GM13977 (cell line): ENCODE data around the gene B3GALT5.

Experiments
- DNase-seq: peaks from one replicate; pipeline ENCODE4 v3.0.0; 2012; ENCODE audit warnings: low spot score
- in situ Hi-C: fragments of 300-500 bp; cut with MboI; formaldehyde crosslinking; loops from one replicate; pipeline ENCODE4 v1.12.0; 2022; ENCODE audit warnings: low sequenced_read_pairs, low pct_unique_long_range_greater_than_20kb, mixed read lengths, inconsistent platforms; ENCODE audit not compliant: unreplicated experiment
- TF ChIP-seq, protein P1 (sequence below): IDR thresholded peaks from 2 replicates; pipeline ENCODE4 v1.5.1; 2012; ENCODE audit warnings: mild to moderate bottlenecking, control low read depth; ENCODE audit not compliant: insufficient read depth; ENCODE audit errors: extremely low read depth, missing control alignments

The B3GALT5 gene

GRCh38 chr21:39620856-39621255 is 8.1 kb downstream of the B3GALT5 start:
- DNase-seq, result no peak
- TF ChIP-seq, protein P1, sequence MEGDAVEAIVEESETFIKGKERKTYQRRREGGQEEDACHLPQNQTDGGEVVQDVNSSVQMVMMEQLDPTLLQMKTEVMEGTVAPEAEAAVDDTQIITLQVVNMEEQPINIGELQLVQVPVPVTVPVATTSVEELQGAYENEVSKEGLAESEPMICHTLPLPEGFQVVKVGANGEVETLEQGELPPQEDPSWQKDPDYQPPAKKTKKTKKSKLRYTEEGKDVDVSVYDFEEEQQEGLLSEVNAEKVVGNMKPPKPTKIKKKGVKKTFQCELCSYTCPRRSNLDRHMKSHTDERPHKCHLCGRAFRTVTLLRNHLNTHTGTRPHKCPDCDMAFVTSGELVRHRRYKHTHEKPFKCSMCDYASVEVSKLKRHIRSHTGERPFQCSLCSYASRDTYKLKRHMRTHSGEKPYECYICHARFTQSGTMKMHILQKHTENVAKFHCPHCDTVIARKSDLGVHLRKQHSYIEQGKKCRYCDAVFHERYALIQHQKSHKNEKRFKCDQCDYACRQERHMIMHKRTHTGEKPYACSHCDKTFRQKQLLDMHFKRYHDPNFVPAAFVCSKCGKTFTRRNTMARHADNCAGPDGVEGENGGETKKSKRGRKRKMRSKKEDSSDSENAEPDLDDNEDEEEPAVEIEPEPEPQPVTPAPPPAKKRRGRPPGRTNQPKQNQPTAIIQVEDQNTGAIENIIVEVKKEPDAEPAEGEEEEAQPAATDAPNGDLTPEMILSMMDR, result no peak
- in situ Hi-C loops, result no loop called here

- DNase-seq, result no peak
- in situ Hi-C loops, result no loop called here
- TF ChIP-seq, protein P1, result no peak
These were observed 12.6 kb downstream of the B3GALT5 start for GRCh38 chr21:39625211-39625895.

DNA sequence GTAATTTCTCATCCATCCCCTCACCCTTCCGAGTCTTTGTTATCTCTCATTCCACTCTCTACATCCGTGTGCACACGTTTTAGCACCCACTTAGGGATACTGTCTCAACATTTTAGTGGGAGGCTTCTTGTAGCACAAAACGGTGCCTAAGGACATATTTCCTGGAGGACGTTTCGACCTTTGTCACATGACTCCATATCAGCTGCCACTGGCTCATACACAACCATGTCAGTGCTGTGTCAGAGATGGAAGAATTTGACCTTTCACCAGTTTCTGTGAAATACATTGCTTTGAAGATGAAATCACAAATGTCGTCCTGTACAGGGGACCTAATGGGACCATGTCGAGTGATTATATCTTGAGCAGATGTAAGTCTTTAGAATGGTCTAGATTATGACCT is 15.6 kb downstream of the B3GALT5 start:
- TF ChIP-seq, protein P1, result no peak
- DNase-seq, result no peak
- in situ Hi-C loops, result no loop called here

GRCh38 chr21:39630191-39630591 is 17.5 kb downstream of the B3GALT5 start:
- in situ Hi-C loops, result no loop called here

GRCh38 chr21:39630827-39631226 is 18.1 kb downstream of the B3GALT5 start:
- TF ChIP-seq, protein P1, result no peak
- in situ Hi-C loops, result no loop called here
- DNase-seq, result no peak

More at GRCh38 chr21:39630191-39630591, 17.5 kb downstream of the B3GALT5 start:
- DNase-seq, result no peak
- TF ChIP-seq, protein P1, result no peak

DNA sequence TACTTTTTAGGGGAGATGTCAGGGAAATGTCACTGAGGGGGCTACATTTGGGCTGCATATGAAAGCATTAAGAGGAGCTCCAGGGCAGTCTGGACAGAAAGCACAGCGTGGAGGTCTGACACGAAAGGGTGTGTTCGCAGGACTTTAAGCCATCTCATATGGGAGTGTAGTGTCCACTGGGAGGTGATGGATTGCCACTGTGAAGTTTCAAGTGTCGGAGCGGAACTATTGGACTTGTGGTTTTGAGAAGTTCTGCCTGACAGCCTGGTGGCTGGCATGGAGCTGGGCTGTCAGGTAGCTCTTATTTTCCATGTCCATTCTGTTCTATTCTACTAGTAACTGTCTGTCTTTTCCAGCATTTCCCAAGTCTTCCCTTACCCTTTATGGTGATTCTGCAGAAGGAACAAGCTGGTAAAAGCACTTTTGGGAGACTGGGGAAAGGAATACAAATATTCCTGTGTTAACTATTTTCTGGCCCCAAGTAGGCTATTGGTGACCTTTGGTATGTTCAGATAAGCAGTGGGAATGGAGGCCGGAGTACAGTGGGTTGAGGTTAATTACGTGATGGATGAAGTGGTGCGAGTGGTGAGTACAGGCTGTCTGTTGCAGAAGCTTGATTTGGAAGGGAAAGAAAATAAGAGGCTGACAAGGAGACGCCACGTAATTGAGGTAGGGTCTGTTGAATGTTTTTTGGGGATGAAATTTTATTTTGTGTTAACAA is 19.3 kb downstream of the B3GALT5 start:
- TF ChIP-seq, protein P1, result no peak
- in situ Hi-C loops, result no loop called here
- DNase-seq, result no peak
